GM21515 (cell line): ENCODE measurements around the gene WDR64.
"Not testable (repeated sequence)": the region's sequence is repeated elsewhere in the genome, so short reads cannot be mapped to it uniquely, and the experiment has no call there.

ENCODE experiments used
- ATAC-seq: cut with Tn5 transposase; IDR thresholded peaks from one replicate; pipeline ENCODE4 v1.9.1; 2021; ENCODE audit not compliant: unreplicated experiment

WDR64 gene

DNA sequence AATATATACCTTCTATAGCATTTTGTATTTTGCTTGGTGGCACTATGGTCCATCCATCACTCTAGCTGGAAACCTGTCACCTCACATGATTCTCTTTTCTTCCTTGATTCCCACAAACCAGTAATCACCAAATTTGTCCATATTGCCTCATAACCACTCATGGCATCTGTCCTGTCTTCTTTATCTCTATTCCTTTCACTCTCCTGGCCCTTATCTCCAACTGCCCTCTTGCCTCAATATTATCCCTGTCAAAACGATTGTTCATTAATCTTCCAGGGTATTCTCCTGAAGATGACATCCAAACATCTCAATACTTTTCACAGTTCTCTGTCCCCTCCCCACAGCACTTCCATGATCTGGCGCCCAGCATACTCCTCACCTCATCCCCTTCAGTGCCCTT is 46.1 kb downstream of the WDR64 start:
- ATAC-seq = no peak

- no peak for ATAC-seq
These were observed 49.6 kb downstream of the WDR64 start for GRCh38 chr1:241701483-241702295.

GRCh38 chr1:241702442-241703373 is 50.6 kb downstream of the WDR64 start:
- no peak for ATAC-seq

DNA sequence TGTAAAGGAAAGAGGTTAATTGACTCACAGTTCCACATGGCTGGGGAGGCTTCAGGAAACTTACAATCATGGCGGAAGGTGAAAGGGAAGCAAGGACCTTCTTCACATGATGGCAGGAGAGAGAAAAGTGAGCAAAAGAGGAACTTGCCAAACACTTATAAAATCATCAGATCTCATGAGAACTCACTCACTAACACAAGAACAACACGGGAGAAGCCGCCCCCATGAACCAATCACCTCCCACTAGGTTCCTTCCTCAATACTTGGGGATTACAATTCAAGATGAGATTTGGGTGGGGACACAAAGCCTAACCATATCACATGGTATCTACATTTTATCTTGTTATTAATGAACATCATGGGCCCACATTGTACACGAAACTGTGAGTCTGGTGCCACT is 51.7 kb downstream of the WDR64 start:
- ATAC-seq = not testable (repeated sequence)

DNA sequence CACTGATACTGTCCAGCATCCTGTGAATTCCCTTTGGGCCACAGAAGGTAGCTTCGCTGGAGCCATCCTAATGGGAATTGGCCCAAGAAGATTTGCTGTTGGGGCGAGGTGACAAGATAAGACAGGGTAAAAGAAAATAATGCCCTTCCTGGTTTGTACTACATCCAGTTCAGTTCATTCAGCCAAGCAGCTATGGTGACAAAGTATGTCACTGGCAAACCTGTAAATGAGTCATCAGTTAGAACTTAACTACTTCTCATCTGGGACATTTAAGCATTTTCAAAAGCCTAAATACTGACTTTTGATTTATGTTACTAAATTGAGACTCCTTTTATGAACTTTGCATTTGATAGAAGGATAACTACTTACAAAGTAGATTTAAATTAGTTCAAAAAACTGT is 54.2 kb downstream of the WDR64 start:
- ATAC-seq = no peak

GRCh38 chr1:241706967-241707366 is 54.9 kb downstream of the WDR64 start:
- ATAC-seq = no peak

DNA sequence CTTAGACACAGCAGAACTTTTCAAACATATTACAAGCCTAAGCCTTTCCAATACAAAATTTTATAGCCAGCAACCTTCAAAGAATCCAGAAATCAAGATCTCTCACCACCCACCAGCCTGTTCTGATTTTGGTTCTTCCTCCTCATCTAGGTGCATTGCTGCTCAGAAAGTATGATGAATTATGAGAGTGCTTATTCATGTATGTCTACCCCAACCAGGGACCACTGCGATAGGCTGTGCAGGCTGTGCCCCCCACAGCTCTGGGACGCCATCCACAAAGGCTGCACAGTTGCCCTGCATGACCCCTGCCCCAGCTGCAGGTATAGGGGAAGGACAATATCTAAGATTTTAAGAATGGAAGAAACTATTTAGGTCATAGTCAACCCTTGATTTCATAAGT is 55.4 kb downstream of the WDR64 start:
- no peak for ATAC-seq

GRCh38 chr1:241711326-241711725 is 59.2 kb downstream of the WDR64 start:
- ATAC-seq = no peak

GRCh38 chr1:241713316-241713715 is 61.2 kb downstream of the WDR64 start:
- no peak for ATAC-seq

DNA sequence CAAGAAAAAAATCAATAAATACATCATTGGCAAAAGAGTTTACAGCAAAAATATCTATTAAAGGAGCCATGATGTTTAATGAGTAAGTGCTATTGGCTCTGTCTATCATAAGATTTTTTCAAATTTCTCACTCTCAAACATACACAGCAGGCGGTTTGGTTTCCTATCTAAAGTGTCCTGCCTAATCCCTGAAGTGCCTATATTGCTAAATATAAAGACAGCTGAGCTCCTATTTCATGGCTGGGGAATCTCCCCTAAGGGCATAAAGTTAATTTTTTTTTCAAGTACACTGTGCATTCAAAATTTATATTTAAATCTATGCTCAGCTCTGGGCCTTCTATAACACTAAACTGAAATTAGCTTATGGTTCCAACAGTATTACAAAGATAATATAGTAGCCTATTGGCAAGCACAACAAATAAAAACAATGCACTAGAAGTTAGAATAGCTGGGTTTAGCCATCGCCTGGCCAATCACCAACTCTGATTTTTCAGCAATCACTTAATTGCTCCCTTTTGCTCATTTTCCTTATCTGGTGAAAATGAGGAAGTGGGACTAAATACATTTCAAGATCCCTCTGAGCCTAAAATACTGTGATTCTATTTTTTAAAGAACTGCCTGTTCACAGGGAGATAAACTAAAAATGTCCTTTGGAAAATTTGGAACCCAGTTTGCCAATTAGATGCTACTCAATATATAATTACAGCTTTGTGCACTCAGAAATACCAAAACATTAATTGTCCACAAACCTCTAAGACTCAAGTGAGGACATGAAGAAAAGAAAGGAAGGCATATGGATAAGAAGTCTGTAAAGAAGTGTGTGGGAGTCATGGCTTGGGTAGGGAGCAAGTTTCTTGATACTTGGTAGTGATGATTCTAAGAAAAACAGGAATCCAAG is 62.5 kb downstream of the WDR64 start:
- ATAC-seq = no peak

DNA sequence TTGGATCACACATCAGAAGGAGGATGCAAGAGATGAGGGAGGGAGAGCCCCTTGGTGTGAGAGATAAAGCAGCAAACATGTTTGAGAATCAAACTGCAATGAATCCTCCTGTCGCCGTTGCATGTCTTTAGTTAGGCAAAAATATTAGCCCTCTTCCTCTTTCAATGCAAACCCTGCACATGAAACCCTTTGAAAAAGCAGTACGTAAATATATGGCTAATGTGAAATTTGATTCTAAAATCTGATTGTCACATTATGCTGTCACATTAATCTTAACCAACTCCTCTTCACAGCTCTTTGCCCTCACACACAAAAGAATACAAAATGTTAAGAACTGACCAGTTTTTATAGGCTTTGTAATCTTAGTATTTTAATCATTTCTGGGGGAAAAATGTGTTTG is 63.4 kb downstream of the WDR64 start:
- no peak for ATAC-seq

DNA sequence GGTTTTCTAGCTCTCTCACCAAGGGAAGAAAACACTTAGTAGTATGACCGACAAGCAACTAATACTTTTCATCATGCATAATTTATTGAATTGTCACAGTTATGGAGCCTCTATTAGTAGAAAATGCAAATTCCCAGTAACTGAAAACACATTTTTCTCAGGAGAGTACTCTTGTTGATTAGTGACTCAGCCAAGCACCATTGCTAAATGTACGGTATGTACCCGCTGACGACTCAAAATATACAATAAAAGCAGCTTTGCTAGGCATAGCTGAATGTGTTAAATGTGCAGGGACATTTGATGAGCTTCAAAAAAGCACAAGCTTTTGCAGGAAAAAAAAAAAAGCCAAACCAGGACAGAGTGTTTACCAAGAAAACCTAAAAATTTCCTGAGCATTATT is 63.9 kb downstream of the WDR64 start:
- no peak for ATAC-seq

DNA sequence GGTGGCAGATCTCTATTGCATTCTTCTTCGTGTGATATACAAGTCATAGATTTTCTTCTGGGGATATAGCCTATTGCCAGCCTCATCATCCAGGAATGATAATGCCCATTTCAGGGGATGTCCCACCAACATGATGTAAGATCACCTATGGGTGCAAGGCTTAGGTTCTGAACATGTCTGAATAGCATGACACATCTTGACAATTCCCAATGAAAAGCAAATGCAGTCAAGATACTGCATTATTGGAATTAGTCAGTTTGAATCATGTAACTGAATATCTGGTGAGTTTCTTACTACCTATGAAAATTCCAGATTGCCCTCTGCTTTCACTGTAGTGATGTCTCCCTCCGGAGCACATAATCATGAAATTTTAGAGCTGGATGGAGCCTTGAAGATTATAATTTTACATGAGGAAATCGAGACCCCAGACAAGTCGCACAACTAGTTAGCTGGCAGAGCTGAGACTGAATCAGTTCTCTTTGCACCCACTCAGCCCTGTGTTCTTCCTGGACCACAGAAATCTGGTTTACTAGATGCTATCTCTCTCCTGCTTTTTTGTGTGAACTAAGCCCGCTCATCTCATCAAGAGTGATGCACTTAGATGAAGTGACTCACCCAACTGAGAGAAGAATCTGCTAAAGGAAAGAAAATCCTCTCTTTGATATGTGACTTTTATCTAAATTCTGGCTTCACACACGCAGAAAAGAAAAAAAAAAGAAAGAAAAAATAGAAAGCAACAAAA is 65.0 kb downstream of the WDR64 start:
- no peak for ATAC-seq

DNA sequence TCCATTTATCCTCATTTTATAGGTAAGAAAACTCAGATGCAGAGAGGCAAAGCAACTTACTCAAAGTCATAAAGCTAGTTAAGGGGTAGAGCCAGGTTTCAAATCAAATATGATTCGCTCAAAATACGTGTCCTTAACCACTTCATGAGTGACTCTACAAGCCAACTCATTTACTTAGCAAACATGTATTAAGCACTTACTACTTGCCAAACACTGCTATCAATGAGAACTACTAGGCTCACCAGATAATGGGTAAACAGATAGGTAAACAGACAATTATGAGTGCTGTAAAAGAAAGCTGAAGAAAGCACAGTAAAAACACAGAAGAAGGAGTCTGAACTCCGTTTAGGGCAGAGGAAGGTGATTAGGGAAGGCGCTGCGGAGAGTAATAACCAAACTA is 65.9 kb downstream of the WDR64 start:
- ATAC-seq = no peak

GRCh38 chr1:241721011-241721410 is 68.9 kb downstream of the WDR64 start:
- no peak for ATAC-seq

- ATAC-seq = no peak
These were observed 70.9 kb downstream of the WDR64 start for GRCh38 chr1:241722947-241723346.

GRCh38 chr1:241724741-241725356 is 72.8 kb downstream of the WDR64 start:
- no peak for ATAC-seq

DNA sequence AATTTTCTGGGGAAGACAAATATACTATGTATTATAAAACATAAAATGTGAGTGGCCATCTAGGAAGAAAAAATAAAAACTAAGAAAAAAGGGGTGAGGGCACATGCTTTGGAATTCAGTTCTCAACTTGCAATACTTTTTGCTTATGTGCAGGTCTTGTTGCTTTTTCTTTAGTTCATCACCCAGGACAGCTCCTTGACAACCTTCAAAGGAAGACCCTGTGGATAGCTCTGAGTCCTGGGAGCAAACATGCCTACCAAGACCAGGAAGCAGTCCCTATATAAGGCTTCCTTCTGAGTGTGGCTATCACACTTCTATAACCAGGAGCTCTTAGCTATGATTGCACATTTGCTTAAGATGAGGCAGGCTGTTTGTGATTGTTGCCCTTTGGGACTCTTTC is 78.0 kb downstream of the WDR64 start:
- ATAC-seq = no peak

- no peak for ATAC-seq
These were observed 81.8 kb downstream of the WDR64 start for GRCh38 chr1:241733899-241734298.

DNA sequence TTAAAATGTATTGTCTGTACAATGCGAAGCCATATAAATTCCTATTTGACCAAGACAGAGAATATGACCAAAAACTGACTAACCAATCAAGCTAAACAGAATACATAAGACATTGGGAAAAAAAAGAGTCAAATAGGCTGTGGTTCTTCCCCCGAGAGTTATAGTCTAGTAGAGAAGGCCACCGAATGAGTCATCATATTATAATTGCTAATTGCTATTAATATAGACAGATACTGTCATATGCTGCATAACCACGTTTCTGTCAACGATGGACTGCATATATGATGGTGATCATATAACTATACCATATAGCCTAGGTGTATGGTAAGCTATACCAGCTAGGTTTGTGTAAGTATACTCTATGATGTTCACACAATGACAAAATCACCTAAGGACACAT is 82.5 kb downstream of the WDR64 start:
- no peak for ATAC-seq
